ENCODE measurements around the gene RPS2.
A peak's percentile ranks its signal among the peaks of the same experiment; 100 is the strongest.

The RPS2 gene

DNA sequence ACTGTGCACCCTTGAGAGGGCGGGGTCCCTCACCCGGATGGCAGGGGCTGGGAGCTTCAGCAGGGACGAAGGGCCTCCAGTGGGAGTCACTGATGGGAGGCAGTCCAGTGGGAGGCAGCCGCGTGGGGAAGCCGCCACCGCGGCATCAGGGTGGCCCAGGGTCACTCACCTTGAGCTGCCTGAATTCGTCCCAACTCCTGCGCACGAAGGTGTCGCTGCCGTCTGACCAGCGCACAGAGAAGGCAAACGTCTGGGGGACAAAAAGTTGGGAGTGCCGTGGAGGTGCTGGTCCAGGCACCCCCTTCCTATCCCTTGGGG is 16.1 kb upstream of the RPS2 start:
- DNase-seq = no peak

DNA sequence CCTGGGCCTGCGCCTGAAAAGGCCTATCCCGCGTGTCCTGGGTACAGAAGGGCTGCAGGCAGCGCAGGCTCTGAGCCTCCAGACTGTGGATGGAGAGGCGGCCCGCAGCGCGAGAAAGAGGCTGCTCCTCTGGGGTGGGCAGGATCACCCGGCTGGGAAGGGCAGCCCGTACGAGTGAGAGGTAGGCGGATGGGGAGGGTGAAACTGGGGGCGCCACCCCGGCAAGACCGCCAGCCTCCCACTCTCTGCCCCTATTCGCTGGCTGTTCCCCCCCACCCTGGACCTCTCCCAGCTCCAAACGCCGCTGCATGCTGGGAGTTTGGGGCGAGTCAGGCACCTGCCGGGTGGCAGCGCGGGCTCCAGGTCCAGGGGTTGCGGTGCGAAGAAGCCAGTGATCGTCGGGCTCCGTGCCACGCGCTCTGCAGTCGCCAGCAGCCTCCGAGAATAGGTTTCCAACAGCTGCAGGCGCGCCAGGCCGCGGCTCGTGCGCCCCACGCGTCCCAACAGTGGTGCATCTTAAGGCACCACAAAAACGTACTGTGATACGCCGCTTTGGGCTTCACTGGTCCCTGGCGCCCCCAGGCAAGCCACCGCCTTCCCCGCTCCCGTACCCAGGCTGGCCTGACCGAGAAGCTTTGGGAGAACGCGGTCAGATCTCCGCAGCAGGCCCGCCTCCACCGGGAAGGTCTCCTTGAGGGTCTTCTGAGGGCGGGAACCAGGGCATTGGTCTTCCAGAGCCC is 15.6 kb upstream of the RPS2 start:
- peak; percentile 16 for DNase-seq

DNA sequence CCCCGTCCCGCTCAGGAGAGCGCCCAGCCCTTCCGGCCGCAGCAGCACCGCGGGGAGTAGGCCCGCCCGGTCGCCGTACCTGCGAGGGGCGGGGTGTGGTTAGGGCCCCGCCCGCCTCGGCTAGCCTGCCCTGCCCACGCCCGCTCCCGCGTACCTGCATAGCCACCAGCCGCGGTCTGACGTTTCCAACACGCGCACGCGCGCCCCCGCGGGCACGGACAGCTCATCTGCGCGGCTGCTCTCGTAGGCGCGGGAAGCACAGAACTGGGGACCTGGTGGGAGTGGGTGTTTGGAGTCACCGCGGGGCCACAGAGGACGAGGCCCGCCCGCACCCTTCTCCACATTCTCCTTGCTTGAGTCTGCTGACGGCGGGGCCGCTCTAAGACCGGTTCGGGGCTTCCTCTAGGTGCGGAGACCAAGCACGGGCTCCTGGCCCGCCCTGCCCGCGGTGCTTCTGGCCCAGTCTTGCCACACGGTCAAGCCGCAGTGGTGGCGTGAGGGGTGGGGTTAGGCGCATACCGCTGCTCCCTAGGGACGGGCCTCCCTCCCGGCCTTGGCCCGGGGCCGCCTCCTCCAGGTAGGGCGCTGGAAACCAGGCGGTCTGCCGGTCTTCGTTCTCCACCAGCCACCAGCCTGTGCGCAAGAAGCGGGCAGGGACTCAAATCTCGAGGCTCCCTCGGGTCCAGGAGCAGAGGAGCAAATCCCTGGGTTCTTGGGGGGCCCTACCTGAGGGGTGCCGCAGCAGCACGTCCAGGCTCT is 14.8 kb upstream of the RPS2 start:
- DNase-seq = no peak

DNA sequence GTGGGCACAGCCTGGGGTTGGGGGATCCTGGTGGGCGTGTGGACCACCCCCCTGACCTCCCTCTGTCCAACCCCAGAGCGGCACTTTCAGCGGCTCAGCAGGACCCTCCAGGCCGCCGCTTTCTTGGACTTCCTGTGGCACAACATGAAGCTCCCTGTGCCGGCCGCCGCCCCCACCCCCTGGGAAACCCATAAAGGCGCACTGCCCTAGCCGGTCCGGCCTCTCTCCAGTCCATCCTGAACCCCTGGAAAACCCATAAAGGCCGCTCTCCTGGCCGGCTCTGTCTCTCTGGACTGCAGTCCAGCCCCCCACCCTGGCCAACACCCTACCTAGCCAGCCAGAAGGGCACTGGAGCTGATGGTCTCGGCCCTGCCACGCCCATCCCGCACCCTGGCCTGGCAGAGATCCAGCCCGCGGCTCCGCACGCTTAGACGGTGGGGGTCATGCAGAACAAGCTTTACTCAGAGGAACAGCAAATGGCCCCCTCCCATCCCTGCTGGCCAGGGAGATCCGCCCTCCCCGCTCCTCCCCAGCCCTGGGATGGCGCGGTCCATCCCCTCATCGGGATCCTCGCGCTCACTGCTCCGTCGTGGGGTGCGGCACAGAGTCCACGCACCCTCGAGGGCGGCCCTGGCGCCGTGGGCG is 14.0 kb upstream of the RPS2 start:
- DNase-seq = no peak

DNA sequence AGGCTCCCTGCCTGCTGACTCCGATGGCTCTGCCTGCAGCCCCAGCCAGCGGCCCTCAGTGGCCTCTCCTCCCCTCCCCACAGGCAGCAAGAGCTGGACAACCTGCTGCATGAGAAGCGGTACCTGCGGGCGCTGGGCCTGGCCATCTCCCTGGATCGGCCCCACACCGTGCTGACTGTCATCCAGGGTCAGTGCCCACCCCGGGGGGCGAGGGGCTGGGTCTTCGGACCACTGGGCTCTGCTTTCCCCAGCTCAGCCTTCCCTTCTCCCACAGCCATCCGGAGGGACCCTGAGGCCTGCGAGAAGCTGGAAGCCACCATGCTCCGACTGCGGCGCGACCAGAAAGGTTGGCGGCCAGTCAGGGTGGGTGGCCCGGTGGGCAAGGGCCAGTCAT is 13.2 kb upstream of the RPS2 start:
- no peak for DNase-seq

DNA sequence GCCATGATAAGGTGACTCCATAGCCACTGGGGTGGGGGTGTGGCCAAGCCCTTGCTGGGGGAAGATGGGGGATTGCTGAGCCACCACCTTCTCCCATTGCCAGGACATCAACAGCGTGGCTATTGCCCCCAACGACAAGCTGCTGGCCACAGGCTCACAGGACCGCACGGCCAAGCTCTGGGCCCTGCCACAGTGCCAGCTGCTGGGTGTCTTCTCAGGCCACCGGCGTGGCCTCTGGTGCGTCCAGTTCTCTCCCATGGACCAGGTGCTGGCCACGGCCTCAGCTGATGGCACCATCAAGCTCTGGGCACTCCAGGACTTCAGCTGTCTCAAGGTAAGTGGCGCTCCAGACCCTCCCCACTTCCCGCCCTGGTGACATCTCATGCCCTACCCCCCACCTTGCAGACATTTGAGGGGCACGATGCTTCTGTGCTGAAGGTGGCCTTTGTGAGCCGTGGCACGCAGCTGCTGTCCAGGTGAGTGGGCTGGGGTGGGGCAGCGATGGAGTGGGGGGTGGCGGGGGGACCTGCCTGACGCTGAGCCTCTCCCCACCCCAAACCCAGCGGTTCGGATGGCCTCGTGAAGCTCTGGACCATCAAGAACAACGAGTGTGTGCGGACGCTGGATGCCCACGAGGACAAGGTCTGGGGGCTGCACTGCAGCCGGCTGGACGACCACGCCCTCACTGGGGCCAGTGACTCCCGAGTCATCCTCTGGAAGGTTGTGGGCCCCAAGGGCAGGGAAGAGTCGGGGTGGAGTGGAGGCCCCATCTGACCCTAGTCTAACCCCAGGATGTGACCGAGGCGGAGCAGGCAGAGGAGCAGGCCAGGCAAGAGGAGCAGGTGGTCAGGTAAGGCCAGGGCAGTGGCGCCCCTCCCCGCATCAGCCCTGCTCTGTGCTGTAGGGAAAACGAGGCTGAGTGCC is 12.6 kb upstream of the RPS2 start:
- no peak for DNase-seq

DNA sequence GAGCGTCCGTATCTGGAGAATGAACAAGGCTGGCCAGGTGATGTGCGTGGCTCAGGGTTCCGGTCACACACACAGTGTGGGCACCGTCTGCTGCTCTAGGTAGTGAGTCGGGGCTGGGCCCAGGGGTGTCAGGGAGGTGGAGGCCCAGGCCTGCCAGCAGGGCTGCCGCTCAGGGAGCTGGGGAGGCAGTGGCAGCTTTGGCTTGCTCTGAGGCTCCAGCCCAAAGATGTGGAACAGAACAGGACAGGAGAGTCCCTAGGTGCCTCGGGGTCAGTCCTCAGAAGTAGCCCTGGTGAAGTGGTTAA is 11.5 kb upstream of the RPS2 start:
- no peak for DNase-seq

DNA sequence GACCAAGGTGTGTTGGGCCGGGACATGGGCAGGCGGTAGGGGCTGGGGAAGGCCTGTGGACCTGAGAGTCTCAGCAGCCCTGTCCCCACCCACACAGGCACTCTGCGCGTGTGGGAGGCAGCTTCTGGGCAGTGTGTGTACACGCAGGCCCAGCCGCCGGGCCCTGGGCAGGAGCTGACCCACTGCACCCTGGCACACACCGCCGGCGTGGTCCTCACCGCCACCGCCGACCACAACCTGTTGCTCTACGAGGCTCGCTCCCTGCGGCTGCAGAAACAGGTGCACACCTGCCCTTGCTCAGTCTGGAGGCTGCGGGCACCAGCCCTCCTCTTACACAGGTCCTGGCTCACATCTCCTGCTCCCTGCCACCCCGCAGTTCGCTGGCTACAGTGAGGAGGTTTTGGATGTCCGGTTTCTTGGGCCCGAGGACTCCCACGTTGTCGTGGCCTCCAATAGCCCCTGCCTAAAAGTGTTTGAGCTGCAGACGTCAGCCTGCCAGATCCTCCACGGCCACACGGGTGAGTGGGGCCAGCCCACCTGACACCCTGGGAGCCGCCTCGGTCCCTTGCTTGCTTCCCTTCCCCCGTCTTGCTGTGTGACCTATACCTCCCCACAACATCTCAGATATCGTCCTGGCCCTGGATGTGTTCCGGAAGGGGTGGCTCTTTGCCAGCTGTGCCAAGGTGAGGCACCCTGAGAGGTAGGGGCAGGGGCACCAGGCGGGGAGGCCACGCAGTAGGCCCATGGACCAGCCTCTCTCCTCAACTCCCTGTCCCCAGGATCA is 11.0 kb upstream of the RPS2 start:
- DNase-seq = no peak

DNA sequence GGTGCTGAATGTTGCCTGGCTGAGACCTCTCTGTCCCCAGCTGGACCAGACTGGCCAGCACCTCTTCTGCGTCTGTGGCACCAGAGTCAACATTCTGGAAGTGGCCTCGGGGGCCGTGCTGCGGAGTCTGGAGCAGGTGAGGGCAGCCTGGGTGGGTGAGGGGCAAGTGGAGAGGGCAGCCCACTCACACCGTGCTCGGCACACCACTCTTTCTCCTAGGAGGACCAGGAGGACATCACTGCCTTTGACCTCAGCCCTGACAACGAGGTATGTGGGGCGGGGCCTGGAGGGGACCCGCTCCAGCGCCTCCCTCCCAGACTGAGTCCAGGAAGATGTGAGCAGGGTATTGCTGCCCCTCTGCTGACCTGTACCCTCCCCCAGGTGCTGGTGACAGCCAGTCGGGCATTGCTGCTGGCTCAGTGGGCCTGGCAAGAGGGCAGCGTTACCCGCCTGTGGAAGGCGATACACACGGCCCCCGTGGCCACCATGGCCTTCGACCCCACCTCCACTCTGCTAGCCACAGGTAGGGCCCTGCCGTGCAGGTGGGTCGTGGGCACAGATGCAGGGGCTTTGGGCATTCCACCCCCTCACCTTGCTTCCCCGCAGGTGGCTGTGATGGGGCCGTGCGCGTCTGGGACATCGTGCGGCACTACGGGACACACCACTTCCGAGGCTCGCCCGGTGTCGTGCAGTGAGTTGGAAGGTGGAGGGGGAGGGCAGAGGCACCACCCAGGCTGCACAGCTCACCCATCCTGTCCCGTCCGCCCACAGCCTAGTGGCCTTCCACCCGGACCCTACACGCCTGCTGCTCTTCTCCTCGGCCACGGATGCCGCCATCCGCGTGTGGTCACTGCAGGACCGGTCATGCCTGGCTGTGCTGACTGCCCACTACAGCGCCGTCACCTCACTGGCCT is 9.8 kb upstream of the RPS2 start:
- DNase-seq = no peak

DNA sequence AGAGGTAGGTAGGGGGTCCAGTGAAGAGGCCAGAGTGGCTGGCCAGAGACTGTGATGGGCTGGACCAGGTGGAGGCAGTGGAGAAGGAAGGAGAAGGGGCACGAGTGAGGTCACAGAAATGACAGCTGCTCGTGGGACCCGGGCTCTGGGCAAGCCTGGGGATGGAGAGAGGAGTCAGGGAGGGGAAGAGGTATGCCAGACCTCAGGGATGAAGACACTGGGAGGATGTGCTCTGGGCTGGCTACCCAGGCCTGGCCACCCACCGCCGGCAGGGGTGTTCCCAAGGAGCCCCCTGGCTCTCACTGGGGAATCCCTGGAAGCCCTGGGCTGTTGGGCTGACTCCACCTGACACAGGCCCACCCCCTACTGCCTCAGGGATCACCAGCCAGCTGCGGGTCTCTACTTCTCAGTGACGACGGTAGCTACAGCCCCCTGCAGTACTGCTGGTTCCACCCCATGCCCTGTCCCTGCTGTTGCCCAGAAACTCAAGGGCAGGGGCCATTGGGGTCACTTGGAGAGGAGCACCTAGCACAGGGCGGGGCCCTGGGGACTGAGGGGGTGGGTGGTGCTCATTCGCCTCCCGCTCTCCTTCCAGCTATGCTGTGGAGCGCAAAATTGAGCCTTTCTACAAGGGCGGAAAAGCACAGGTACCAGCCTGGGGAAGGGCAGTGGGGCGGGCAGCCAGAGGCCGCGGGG is 9.0 kb upstream of the RPS2 start:
- DNase-seq = no peak

DNA sequence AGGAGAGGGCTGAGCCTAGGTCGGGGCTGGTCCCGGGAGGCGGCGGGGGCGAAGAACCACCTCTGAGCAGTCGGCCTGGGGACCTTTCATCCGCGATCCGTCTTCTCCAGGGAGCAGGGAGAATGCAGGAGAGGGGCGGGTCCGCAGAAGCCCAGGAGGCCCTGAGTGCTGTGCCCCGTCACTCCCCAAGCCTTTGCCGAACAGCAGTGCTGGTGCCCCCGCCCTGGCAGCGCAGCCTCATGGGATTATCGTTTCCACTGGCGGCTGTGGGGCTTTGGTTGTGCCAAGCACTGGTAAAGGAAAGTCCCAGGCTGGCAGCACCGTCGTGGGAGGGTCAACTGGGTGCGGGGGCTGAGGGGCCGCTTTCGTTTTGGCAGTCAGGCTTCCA is 7.9 kb upstream of the RPS2 start:
- DNase-seq = peak; percentile 56

DNA sequence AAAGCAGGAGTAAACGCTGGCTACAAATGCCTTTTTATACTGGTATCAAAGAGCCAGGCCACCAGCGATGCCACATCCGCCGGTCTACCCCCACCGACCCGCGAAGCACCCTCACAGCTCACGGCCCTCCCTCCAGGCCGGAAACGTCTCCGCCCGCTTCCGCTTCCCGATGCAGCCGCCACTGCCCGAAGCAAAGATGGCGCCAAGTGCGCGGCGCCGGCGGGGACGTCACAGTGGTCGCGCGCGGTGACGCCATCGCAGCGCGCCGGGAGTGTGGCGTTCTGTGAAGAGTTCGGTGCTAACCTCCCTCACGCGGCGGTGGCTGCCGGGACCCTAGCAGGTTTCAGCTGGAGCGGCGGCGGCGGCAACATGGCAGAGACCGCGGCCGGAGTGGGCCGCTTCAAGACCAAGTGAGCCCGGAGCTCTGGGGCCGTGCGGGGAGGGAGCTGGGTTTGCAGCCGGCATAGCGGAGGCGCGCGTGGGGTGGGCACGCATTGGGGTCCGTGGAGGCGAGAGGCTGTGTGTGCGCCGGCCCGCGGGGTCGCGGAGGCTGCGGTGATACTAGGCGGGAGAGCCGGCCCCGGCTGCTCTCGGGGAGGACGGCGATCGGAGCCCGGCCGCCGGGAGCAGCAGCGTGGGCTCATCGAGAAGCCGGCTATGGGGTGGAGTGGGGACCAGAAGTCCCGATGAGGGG is 7.3 kb upstream of the RPS2 start, which contains the start of gene TBL3:
TSS of gene TBL3 (plus strand) at position 258 of the 694 bp plus-strand sequence. CDS start at position 370, 112 bp downstream.
- peak; percentile 93 for DNase-seq

DNA sequence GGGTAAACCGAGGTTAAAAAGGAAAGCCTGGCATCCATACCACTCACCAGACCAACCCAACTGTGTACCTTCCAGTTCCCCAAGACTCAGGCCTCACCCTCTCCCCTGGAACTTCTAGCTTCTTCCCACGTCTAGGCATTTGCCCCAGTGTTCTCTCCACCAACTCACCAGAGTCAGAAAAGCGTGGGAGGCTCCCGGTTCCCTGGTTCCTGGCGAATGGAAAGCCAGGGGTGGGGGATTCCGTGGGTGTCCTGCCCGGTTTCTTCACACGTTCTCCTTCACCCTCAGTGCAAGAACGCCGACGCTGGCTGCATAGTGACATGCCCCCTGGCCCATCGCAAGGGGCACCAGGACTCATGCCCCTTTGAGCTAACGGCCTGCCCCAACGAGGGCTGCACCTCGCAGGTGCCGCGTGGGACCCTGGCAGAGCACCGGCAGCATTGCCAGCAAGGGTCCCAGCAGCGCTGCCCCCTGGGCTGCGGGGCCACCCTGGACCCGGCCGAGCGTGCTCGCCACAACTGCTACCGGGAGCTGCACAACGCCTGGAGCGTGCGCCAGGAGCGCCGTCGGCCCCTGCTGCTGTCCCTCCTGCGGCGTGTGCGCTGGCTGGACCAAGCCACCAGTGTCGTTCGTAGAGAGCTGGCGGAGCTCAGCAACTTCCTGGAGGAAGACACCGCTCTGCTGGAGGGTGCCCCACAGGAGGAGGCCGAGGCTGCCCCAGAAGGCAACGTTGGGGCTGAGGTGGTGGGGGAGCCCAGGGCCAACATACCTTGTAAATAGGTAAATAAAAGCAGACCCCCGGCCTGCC is 3.7 kb upstream of the RPS2 start:
- DNase-seq = no peak

DNA sequence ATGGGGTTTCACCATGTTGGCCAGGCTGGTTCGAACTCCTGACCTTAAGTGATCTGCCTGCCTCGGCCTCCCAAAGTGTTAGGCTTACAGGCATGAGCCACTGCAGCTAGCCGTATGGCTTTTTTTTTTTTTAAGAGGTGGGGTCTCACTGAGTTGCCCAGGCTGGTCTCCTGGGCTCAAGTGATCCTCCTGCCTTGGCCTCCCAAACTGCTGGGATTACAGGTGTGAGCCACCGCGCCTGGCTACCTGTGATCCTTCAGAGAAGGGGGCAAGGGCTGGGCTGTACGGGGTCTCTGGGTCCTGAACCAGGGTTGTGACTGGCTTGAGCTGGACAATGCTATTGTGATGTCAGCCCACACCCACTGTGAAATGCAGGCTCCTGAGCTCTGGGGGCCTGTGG is 1.8 kb upstream of the RPS2 start, which contains the start of gene RNF151:
TSS of gene RNF151 (plus strand) at position 397 of the 400 bp plus-strand sequence. CDS start 26 bp downstream, outside the sequence.
- DNase-seq = no peak

DNA sequence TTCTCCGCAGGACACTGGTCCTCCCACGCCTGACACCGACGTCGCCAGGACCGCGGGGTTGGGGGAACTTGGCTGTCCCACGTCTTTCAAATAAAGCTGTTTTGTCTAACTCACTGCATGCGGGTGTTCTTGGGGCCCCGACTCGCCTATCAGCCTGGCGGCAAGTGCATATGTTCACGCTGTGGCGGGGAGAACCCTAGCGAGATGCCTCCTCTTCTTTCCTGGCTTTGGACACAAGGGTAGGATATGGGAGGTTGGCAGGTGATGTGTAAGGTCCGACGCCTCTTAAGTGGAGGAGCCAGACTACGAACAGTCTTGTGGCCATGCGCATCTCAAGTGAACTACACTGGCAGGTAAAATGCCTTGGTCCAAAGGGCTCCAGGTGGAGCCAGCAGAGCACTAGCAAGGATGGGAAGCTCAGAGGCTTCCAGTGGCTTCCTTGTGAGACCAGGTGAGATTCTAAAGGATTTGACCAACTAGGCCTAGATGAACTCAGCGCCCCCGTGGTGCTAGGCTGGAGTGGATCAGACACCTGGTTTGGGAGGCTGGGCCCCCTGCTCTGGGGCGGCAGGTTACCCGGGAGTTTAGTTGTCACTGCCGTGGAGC is 873 bp upstream of the RPS2 start:
- peak; percentile 25 for DNase-seq

DNA sequence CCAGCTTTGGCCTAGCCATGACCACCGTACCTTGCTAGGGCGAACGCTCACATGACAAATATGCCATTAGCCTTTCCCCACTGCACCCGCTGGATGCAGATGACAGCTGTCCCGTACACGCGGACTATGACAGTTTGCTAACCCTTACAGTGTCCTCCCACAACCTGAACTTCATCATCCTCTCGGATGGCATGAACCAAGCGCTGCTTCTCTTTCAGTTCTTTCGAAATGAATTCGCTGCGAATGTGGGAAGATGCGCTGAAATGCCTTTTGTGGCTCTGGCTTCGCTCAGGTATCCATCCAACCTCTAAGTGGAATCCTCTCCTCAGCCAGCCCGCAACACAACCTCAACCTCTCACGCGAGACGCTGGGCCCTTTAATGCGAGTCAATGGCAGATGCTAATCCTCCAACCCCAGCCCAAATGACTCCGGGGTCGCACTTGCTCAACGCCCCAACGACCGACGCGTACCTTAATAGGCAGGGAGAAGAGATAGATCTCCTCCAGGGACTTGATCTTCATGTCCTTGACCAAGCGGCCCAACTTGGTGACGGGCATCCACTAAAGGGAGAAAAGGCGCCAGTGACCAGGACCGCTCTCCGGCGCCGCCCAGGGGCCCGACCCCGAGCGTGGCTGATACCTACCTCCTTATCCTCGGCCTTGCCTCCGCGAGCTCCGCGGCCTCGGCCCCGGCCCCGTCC is 670 bp downstream of the RPS2 start:
- peak; percentile 51 for DNase-seq
